Spinal cord (tissue), 10 donors: ENCODE results near the gene TRIO. TPM values are rescaled to one million over a fixed set of nuclear protein-coding genes. Genes with fewer than 3 reads are reported as not detected.

Source experiments
- DNase-seq, 6 donors: peaks; one replicate each; pipeline versions ENCODE4 v3.0.0 to v3.0.0-alpha.2; 2013 to 2015; ENCODE audit warnings: low spot score in 6 of 6, low read depth in 4 of 6
- H3K27ac ChIP-seq: one replicate; pipeline ENCODE4 v1.5.1; 2013; ENCODE audit warnings: low read depth, low read length, control low read depth
- H3K27me3 ChIP-seq: one replicate; pipeline ENCODE4 v1.6.1; 2013; ENCODE audit warnings: low read length; ENCODE audit not compliant: control insufficient read depth, insufficient read depth
- H3K36me3 ChIP-seq: one replicate; pipeline ENCODE4 v1.6.1; 2013; ENCODE audit warnings: low read length; ENCODE audit not compliant: control insufficient read depth, insufficient read depth
- H3K4me1 ChIP-seq: one replicate; pipeline ENCODE4 v1.6.1; 2013; ENCODE audit warnings: low read length; ENCODE audit not compliant: control insufficient read depth, insufficient read depth
- H3K4me3 ChIP-seq: one replicate; pipeline ENCODE4 v1.5.1; 2013; ENCODE audit warnings: low read depth, low read length, control low read depth
- H3K9me3 ChIP-seq: one replicate; pipeline ENCODE4 v1.6.1; 2013; ENCODE audit warnings: low read length; ENCODE audit not compliant: control insufficient read depth, insufficient read depth
- WGBS: methylation state at CpG from one replicate; pipeline ENCODE4 v1.1.5; 2013; ENCODE audit warnings: missing lambda C conversion rate; ENCODE audit not compliant: insufficient coverage; 5-methylcytosine and 5-hydroxymethylcytosine counted together
- polyA plus RNA-seq, 2 donors: library from polyadenylated mRNA; unstranded; fragments of 120-200 nt; gene quantifications; one replicate each; pipeline ENCODE4 v1.2.1, GENCODE V29; 2013; ENCODE audit not compliant: insufficient read length in 2 of 2
- total RNA-seq, 2 donors: library from RNA; depleted of rRNA in 1 of 2; stranded (reverse); fragments of 120-200 nt in 1 of 2; fragments of >200 nt in 1 of 2; gene quantifications; one replicate each; pipeline versions ENCODE4 v1.2.3 to v1.2.4, GENCODE V29; 2013 to 2014
- donor health status: healthy.

The TRIO gene
- total and polyA plus RNA-seq, 4 donors = 175 to 253 (median 240) TPM

GRCh38 chr5:14405706-14406553, 262.8 kb downstream of the TRIO start:
- H3K36me3 ChIP-seq = peaks cover 45% of the 10 kb centered on the region
- H3K9me3 ChIP-seq = no peaks in the 10 kb centered on the region
- 88% methylated on average over 11 of the region's 22 CpGs for WGBS
- H3K4me3 ChIP-seq = no peak overlapping the region
- peaks cover 4% of the 10 kb centered on the region for H3K4me1 ChIP-seq
- no peaks in the 10 kb centered on the region for H3K27me3 ChIP-seq
- no peak overlapping the region for H3K27ac ChIP-seq
- no peak for DNase-seq

GRCh38 chr5:14406554-14406849, 263.4 kb downstream of the TRIO start:
- 95% methylated on average over 9 of the region's 12 CpGs for WGBS
- no peak for DNase-seq
- peaks cover 51% of the 10 kb centered on the region for H3K36me3 ChIP-seq
- H3K4me3 ChIP-seq = no peak overlapping the region
- H3K27me3 ChIP-seq = no peaks in the 10 kb centered on the region
- no peaks in the 10 kb centered on the region for H3K9me3 ChIP-seq
- peaks cover 8% of the 10 kb centered on the region for H3K4me1 ChIP-seq
- no peak overlapping the region for H3K27ac ChIP-seq

GRCh38 chr5:14407051-14407450, 263.9 kb downstream of the TRIO start:
- Histone ChIP-seq H3K4me3 (no peak overlapping the region), H3K27me3 (no peaks in the 10 kb centered on the region), H3K27ac (no peak overlapping the region), H3K36me3 (peaks cover 56% of the 10 kb centered on the region), H3K9me3 (no peaks in the 10 kb centered on the region), H3K4me1 (peaks cover 8% of the 10 kb centered on the region)
- DNase-seq = no peak
- WGBS = 89% methylated on average over 5 of the region's 5 CpGs

GRCh38 chr5:14407746-14408175, 264.6 kb downstream of the TRIO start:
- Histone ChIP-seq H3K9me3 (no peaks in the 10 kb centered on the region), H3K27me3 (no peaks in the 10 kb centered on the region), H3K4me3 (no peak overlapping the region), H3K27ac (no peak overlapping the region), H3K4me1 (peaks cover 8% of the 10 kb centered on the region), H3K36me3 (peaks cover 57% of the 10 kb centered on the region)
- 42% methylated on average over 5 of the region's 5 CpGs for WGBS
- peak in 1 of 6 donors; percentile 54 for DNase-seq

GRCh38 chr5:14408969-14409586, 265.9 kb downstream of the TRIO start:
- 96% methylated on average over 5 of the region's 14 CpGs for WGBS
- Histone ChIP-seq H3K36me3 (peaks cover 48% of the 10 kb centered on the region), H3K9me3 (no peaks in the 10 kb centered on the region), H3K27me3 (no peaks in the 10 kb centered on the region), H3K4me3 (no peak overlapping the region), H3K4me1 (peaks cover 8% of the 10 kb centered on the region), H3K27ac (no peak overlapping the region)
- no peak for DNase-seq

GRCh38 chr5:14410068-14410393, 266.9 kb downstream of the TRIO start:
- H3K27me3 ChIP-seq = no peaks in the 10 kb centered on the region
- DNase-seq = no peak
- WGBS = 88% methylated on average over 12 of the region's 12 CpGs
- H3K4me1 ChIP-seq = peaks cover 11% of the 10 kb centered on the region
- no peak overlapping the region for H3K4me3 ChIP-seq
- H3K36me3 ChIP-seq = peaks cover 48% of the 10 kb centered on the region
- no peaks in the 10 kb centered on the region for H3K9me3 ChIP-seq
- H3K27ac ChIP-seq = peak overlapping the region; percentile 61

GRCh38 chr5:14410394-14411201, 267.5 kb downstream of the TRIO start:
- peaks cover 44% of the 10 kb centered on the region for H3K36me3 ChIP-seq
- DNase-seq = peak in 1 of 6 donors; percentile 52
- no peak overlapping the region for H3K4me3 ChIP-seq
- 66% methylated on average over 15 of the region's 18 CpGs for WGBS
- H3K9me3 ChIP-seq = no peaks in the 10 kb centered on the region
- no peaks in the 10 kb centered on the region for H3K27me3 ChIP-seq
- peak overlapping the region; percentile 61 for H3K27ac ChIP-seq
- peaks cover 11% of the 10 kb centered on the region for H3K4me1 ChIP-seq

- H3K9me3 ChIP-seq = no peaks in the 10 kb centered on the region
- WGBS = 93% methylated on average over 3 of the region's 6 CpGs
- peak overlapping the region; percentile 61 for H3K27ac ChIP-seq
- H3K4me1 ChIP-seq = peaks cover 11% of the 10 kb centered on the region
- peaks cover 44% of the 10 kb centered on the region for H3K36me3 ChIP-seq
- H3K4me3 ChIP-seq = no peak overlapping the region
- H3K27me3 ChIP-seq = no peaks in the 10 kb centered on the region
- DNase-seq = no peak
Observed at GRCh38 chr5:14411216-14411615, 268.1 kb downstream of the TRIO start.

- DNase-seq = no peak
- no peaks in the 10 kb centered on the region for H3K27me3 ChIP-seq
- WGBS = 100% methylated on average over 2 of the region's 7 CpGs
- no peak overlapping the region for H3K27ac ChIP-seq
- no peaks in the 10 kb centered on the region for H3K9me3 ChIP-seq
- no peak overlapping the region for H3K4me3 ChIP-seq
- H3K4me1 ChIP-seq = peaks cover 20% of the 10 kb centered on the region
- H3K36me3 ChIP-seq = peaks cover 48% of the 10 kb centered on the region
Observed at GRCh38 chr5:14413331-14413750, 270.2 kb downstream of the TRIO start.
